Stomach (tissue), 4 donors: ENCODE measurements around the gene F12.

Experiments
- POLR2A ChIP-seq, 4 donors: fragments of 450-650 bp; IDR thresholded peaks; one replicate each; pipeline ENCODE4 v1.6.1; 2016; ENCODE audit warnings: antibody characterized with exemption in 4 of 4, control low read depth in 2 of 4, mild to moderate bottlenecking in 1 of 4, moderate library complexity in 1 of 4
- POLR2AphosphoS5 ChIP-seq, 3 donors: sonication (generic); formaldehyde crosslinking; IDR thresholded peaks; one replicate each; pipeline ENCODE4 v1.6.1; 2016; ENCODE audit warnings: antibody characterized with exemption in 3 of 3

GRCh38 chr5:177444106-177445051 lies 35.0 kb upstream of the F12 start:
- TF ChIP-seq POLR2A (IDR thresholded peaks at IDR 0.05) (no peak), POLR2AphosphoS5 (IDR thresholded peaks at IDR 0.05) (no peak)
